ENCODE data around the gene CSF3R.

GRCh38 chr1:36484099-36484498 is 1.4 kb upstream of the CSF3R start:
- TF ChIP-seq CTCF (IDR thresholded peaks at IDR 0.05) (no peak), POLR2A (IDR thresholded peaks at IDR 0.05) (no peak)

Measured in adrenal gland (tissue), 5 donors.